ENCODE measurements around the gene CNN3.
"Not testable (repeated sequence)": the region's sequence is repeated elsewhere in the genome, so short reads cannot be mapped to it uniquely, and the experiment has no call there.

CNN3 gene

GRCh38 chr1:94949681-94950661 lies 23.1 kb upstream of the CNN3 start:
- DNase-seq: no peak

GRCh38 chr1:94947437-94947836 lies 20.5 kb upstream of the CNN3 start:
- DNase-seq: no peak

GRCh38 chr1:94946886-94947285 lies 20.0 kb upstream of the CNN3 start:
- DNase-seq: no peak

- DNase-seq: no peak
These were observed 15.5 kb upstream of the CNN3 start for GRCh38 chr1:94942171-94943128.

- DNase-seq: not testable (repeated sequence)
These were observed 14.6 kb upstream of the CNN3 start for GRCh38 chr1:94941480-94941879.

GRCh38 chr1:94940738-94941137 lies 13.8 kb upstream of the CNN3 start:
- no peak for DNase-seq

GRCh38 chr1:94937820-94938219 lies 10.9 kb upstream of the CNN3 start:
- no peak for DNase-seq

- no peak for DNase-seq
These were observed 10.1 kb upstream of the CNN3 start for GRCh38 chr1:94936861-94937620.

- DNase-seq: no peak
These were observed 8.6 kb upstream of the CNN3 start for GRCh38 chr1:94935476-94935875.

GRCh38 chr1:94935034-94935433 lies 8.1 kb upstream of the CNN3 start:
- no peak for DNase-seq

GRCh38 chr1:94934551-94934950 lies 7.6 kb upstream of the CNN3 start:
- DNase-seq: no peak

GRCh38 chr1:94931254-94931841 lies 4.4 kb upstream of the CNN3 start:
- DNase-seq: no peak

- DNase-seq: no peak
These were observed 2.7 kb upstream of the CNN3 start for GRCh38 chr1:94929351-94930217.

GRCh38 chr1:94928293-94928939 lies 1.5 kb upstream of the CNN3 start:
- no peak for DNase-seq

- peak; percentile 11 for DNase-seq
These were observed 680 bp upstream of the CNN3 start for GRCh38 chr1:94927405-94928175.

- DNase-seq: peak; percentile 37
These were observed 590 bp downstream of the CNN3 start for GRCh38 chr1:94926126-94926914.

GRCh38 chr1:94925561-94926125 lies 1.3 kb downstream of the CNN3 start:
- DNase-seq: peak; percentile 3

GRCh38 chr1:94925004-94925403 lies 1.9 kb downstream of the CNN3 start:
- no peak for DNase-seq
